Gastroesophageal sphincter (tissue), 4 donors: ENCODE results near the gene RNF144A. TPM values are rescaled to one million over a fixed set of nuclear protein-coding genes. Genes with fewer than 3 reads are reported as not detected.

Source experiments
- ATAC-seq: fragments of 150-250 bp; one replicate; pipeline ENCODE4 v1.9.1; 2016; ENCODE audit warnings: mild to moderate bottlenecking, moderate library complexity
- H3K27ac ChIP-seq, 4 donors: fragments of 200-600 bp; sonication (generic) in 3 of 4; 1 replicate in 3 of 4; 2 replicates in 1 of 4; pipeline ENCODE4 v1.5.1; 2016 to 2019
- H3K27me3 ChIP-seq: fragments of 200-600 bp; sonication (generic); one replicate; pipeline ENCODE4 v1.5.1; 2019
- H3K36me3 ChIP-seq, 2 donors: fragments of 200-600 bp; sonication (generic); one replicate each; pipeline ENCODE4 v1.5.1; 2019; ENCODE audit warnings: control low read depth in 1 of 2
- H3K4me1 ChIP-seq, 3 donors: fragments of 200-600 bp; sonication (generic); 1 replicate in 2 of 3; 2 replicates in 1 of 3; pipeline ENCODE4 v1.5.1; 2016 to 2019; ENCODE audit warnings: control low read depth in 2 of 3
- H3K4me3 ChIP-seq, 2 donors: fragments of 200-600 bp; sonication (generic); one replicate each; pipeline ENCODE4 v1.5.1; 2019; ENCODE audit warnings: mild to moderate bottlenecking in 1 of 2, moderate library complexity in 1 of 2
- H3K9me3 ChIP-seq, 3 donors: fragments of 200-600 bp; sonication (generic); one replicate each; pipeline ENCODE4 v1.5.1; 2017 to 2019; ENCODE audit warnings: control low read depth in 2 of 3
- EP300 ChIP-seq: sonication (generic); formaldehyde crosslinking; IDR thresholded peaks from one replicate; pipeline ENCODE4 v1.6.1; 2017; ENCODE audit warnings: antibody characterized with exemption, mild to moderate bottlenecking
- POLR2A ChIP-seq, 2 donors: fragments of 450-650 bp; IDR thresholded peaks; one replicate each; pipeline ENCODE4 v1.6.1; 2017; ENCODE audit warnings: antibody characterized with exemption in 2 of 2, mild to moderate bottlenecking in 2 of 2, moderate library complexity in 1 of 2
- POLR2AphosphoS5 ChIP-seq: sonication (generic); formaldehyde crosslinking; IDR thresholded peaks from one replicate; pipeline ENCODE4 v1.6.1; 2017; ENCODE audit warnings: antibody characterized with exemption
- WGBS, 2 donors: methylation state at CpG; one replicate each; pipeline ENCODE4 v1.1.5; 2018; ENCODE audit warnings: low coverage in 1 of 2; 5-methylcytosine and 5-hydroxymethylcytosine counted together
- total RNA-seq, 4 donors: library from RNA; depleted of rRNA; stranded (reverse); fragments of >200 nt; gene quantifications; one replicate each; pipeline ENCODE4 v1.1.0, GENCODE V29; 2016
- TF ChIP-seq, protein P1 (sequence below), 4 experiments: fragments of 200-600 bp in 2 of 4; fragments of 450-650 bp in 2 of 4; sonication (generic) in 1 of 4; IDR thresholded peaks; one replicate each; pipeline ENCODE4 v1.5.1; 2017 to 2019; ENCODE audit warnings: antibody characterized with exemption in 4 of 4, mild to moderate bottlenecking in 2 of 4, moderate library complexity in 2 of 4

The RNF144A gene
- total RNA-seq, 4 donors from 2014 or later: 7.2 to 12.9 (median 8.8) TPM

- ATAC-seq: no peak
- Histone ChIP-seq H3K4me3 (no peak overlapping the region), H3K9me3 (no peaks in the 10 kb centered on the region), H3K27me3 (no peaks in the 10 kb centered on the region), H3K27ac (no peak overlapping the region), H3K36me3 (no peaks in the 10 kb centered on the region), H3K4me1 (peaks cover 0 to 10% (median 0%) of the 10 kb centered on the region in 3 donors)
- TF ChIP-seq, protein P1, sequence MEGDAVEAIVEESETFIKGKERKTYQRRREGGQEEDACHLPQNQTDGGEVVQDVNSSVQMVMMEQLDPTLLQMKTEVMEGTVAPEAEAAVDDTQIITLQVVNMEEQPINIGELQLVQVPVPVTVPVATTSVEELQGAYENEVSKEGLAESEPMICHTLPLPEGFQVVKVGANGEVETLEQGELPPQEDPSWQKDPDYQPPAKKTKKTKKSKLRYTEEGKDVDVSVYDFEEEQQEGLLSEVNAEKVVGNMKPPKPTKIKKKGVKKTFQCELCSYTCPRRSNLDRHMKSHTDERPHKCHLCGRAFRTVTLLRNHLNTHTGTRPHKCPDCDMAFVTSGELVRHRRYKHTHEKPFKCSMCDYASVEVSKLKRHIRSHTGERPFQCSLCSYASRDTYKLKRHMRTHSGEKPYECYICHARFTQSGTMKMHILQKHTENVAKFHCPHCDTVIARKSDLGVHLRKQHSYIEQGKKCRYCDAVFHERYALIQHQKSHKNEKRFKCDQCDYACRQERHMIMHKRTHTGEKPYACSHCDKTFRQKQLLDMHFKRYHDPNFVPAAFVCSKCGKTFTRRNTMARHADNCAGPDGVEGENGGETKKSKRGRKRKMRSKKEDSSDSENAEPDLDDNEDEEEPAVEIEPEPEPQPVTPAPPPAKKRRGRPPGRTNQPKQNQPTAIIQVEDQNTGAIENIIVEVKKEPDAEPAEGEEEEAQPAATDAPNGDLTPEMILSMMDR (IDR thresholded peaks at IDR 0.05): no peak
- TF ChIP-seq POLR2AphosphoS5 (no peak), EP300 (no peak), POLR2A (IDR thresholded peaks at IDR 0.05) (no peak)
- 100% methylated on average over 1 of the region's 4 CpGs; no CpG with 5 or more reads in 1 of the 2 donors for WGBS, 2 donors
Observed at GRCh38 chr2:6930923-6931647, 13.9 kb downstream of the RNF144A start.

DNA sequence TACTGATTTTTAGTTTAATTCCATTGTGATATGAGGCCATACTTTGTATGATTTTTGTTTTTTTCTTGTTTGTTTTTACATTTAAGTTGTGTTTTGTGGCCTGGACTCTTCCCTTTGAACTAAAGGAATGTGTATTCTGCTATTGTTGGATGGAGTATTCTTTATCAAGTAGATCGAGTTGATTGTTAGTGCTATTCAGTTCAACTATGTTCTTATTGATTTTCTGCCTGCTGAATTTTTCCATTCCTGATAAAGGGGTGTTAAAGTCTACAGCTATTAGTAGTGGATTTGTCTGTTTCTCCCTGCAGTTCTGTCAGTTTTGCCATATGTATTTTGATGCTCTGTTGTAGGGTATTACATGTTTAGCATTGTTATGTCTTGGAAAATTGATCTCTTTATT, 14.5 kb downstream of the RNF144A start:
- no peaks in the 10 kb centered on the region for H3K9me3 ChIP-seq
- no peak for TF ChIP-seq POLR2A (IDR thresholded peaks at IDR 0.05)
- no peak for TF ChIP-seq POLR2AphosphoS5
- TF ChIP-seq, protein P1 (IDR thresholded peaks at IDR 0.05): no peak
- TF ChIP-seq EP300: no peak
- H3K27me3 ChIP-seq: no peaks in the 10 kb centered on the region
- ATAC-seq: no peak
- H3K36me3 ChIP-seq: no peaks in the 10 kb centered on the region
- 88 to 100% methylated on average over 1 of the region's 1 CpG for WGBS, 2 donors
- H3K27ac ChIP-seq: no peak overlapping the region
- no peak overlapping the region for H3K4me3 ChIP-seq
- peaks cover 0 to 8% (median 0%) of the 10 kb centered on the region in 3 donors for H3K4me1 ChIP-seq

DNA sequence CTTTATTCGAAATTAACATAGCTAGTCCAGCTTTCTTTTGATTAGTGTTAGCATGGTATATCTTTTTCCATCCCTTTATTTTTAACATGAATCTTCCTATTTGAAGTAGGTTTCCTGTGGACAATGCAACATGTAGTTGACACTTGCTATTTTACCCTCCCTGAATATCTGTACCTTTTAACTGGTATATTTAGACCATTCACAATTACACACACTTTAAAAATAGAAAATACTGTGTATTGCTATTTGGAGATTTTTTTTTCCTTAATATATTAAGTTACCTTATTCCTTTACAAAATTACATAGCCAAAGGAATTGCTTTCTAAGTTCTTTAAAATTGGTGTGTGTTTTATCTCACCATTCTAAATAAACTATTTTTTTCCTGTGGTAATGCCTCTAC, 15.0 kb downstream of the RNF144A start:
- TF ChIP-seq EP300: no peak
- no peak for TF ChIP-seq POLR2AphosphoS5
- TF ChIP-seq POLR2A (IDR thresholded peaks at IDR 0.05): no peak
- TF ChIP-seq, protein P1 (IDR thresholded peaks at IDR 0.05): no peak
- 89 to 100% methylated on average over 1 of the region's 1 CpG for WGBS, 2 donors
- Histone ChIP-seq H3K4me3 (no peak overlapping the region), H3K9me3 (no peaks in the 10 kb centered on the region), H3K36me3 (no peaks in the 10 kb centered on the region), H3K4me1 (peaks cover 0 to 3% (median 0%) of the 10 kb centered on the region in 3 donors), H3K27ac (no peak overlapping the region), H3K27me3 (no peaks in the 10 kb centered on the region)
- ATAC-seq: no peak

DNA sequence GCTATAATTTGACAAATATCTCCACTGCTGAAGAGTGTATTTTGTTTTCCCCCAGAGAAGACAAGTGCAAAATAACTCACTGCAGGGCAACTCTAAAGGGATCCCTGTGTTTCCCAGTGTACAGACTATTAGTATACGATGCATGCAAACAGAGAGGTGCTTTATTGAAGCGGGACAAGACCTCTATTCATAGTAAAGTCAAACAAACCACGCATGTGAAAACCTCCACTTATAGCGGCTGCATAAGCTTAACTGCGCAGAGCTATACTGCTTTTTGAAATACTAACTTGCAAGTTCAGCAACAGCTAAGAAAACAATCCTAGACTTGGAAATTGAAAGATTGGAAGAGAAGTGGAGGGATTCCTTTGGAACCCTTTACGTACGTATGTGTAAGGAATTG, 15.6 kb downstream of the RNF144A start:
- H3K4me3 ChIP-seq: no peak overlapping the region
- no peaks in the 10 kb centered on the region for H3K36me3 ChIP-seq
- no peaks in the 10 kb centered on the region for H3K4me1 ChIP-seq
- no peaks in the 10 kb centered on the region for H3K27me3 ChIP-seq
- no peak for ATAC-seq
- no peak overlapping the region for H3K27ac ChIP-seq
- 86 to 94% methylated on average over 7 of the region's 7 CpGs for WGBS, 2 donors
- TF ChIP-seq POLR2A (IDR thresholded peaks at IDR 0.05) (no peak), POLR2AphosphoS5 (no peak), EP300 (no peak)
- TF ChIP-seq, protein P1 (IDR thresholded peaks at IDR 0.05): no peak
- H3K9me3 ChIP-seq: no peaks in the 10 kb centered on the region

GRCh38 chr2:6933911-6934310, 16.7 kb downstream of the RNF144A start:
- no peaks in the 10 kb centered on the region for H3K36me3 ChIP-seq
- no peaks in the 10 kb centered on the region for H3K4me1 ChIP-seq
- TF ChIP-seq EP300 (no peak), POLR2AphosphoS5 (no peak), POLR2A (IDR thresholded peaks at IDR 0.05) (no peak)
- TF ChIP-seq, protein P1 (IDR thresholded peaks at IDR 0.05): no peak
- ATAC-seq: no peak
- no peak overlapping the region for H3K4me3 ChIP-seq
- no peak overlapping the region for H3K27ac ChIP-seq
- no peaks in the 10 kb centered on the region for H3K27me3 ChIP-seq
- H3K9me3 ChIP-seq: no peaks in the 10 kb centered on the region
- WGBS, 2 donors: 69 to 80% methylated on average over 3 of the region's 3 CpGs
